Glutamatergic neuron (in vitro differentiated cells): ENCODE measurements around the gene TRPM3. TPM values are rescaled to one million over a fixed set of nuclear protein-coding genes. Genes with fewer than 3 reads are reported as not detected.

Source experiments
- DNase-seq: peaks from one replicate; pipeline ENCODE4 v3.0.0; 2022
- H3K27ac Mint-ChIP-seq: one replicate; pipeline ENCODE4 v1.8.0; 2020; ENCODE audit warnings: mild to moderate bottlenecking, mixed read lengths, inconsistent platforms; ENCODE audit not compliant: unreplicated experiment
- H3K27me3 Mint-ChIP-seq: one replicate; pipeline ENCODE4 v1.8.0; 2020; ENCODE audit warnings: mild to moderate bottlenecking, moderate library complexity, mixed read lengths, inconsistent platforms; ENCODE audit not compliant: unreplicated experiment
- H3K36me3 Mint-ChIP-seq: one replicate; pipeline ENCODE4 v1.8.0; 2020; ENCODE audit warnings: mild to moderate bottlenecking, mixed read lengths, inconsistent platforms; ENCODE audit not compliant: unreplicated experiment
- H3K4me1 Mint-ChIP-seq: one replicate; pipeline ENCODE4 v1.8.0; 2020; ENCODE audit warnings: mild to moderate bottlenecking, low read depth, mixed read lengths, inconsistent platforms; ENCODE audit not compliant: unreplicated experiment
- H3K4me3 Mint-ChIP-seq: one replicate; pipeline ENCODE4 v1.8.0; 2020; ENCODE audit warnings: mild to moderate bottlenecking, mixed read lengths, inconsistent platforms; ENCODE audit not compliant: unreplicated experiment
- H3K9me3 Mint-ChIP-seq: one replicate; pipeline ENCODE4 v1.8.0; 2020; ENCODE audit warnings: mild to moderate bottlenecking, moderate library complexity, mixed read lengths, inconsistent platforms; ENCODE audit not compliant: unreplicated experiment
- CTCF ChIP-seq: fragments of 200-600 bp; sonication (generic); IDR thresholded peaks from one replicate; pipeline ENCODE4 v1.5.0; 2021; ENCODE audit not compliant: partially characterized antibody, unreplicated experiment
- total RNA-seq: library from RNA; stranded (reverse); fragmentation: NEBNext Ultra II Directional; extraction: Animal tissue kit (Norgen Biotek cat#: 25700); gene quantifications from one replicate; pipeline ENCODE4 v1.2.1, GENCODE V29; 2021; ENCODE audit not compliant: unreplicated experiment

The TRPM3 gene
- total RNA-seq, 1 donor from 2014 or later = 3.3 TPM

GRCh38 chr9:70935856-70936255 is 185.6 kb downstream of the TRPM3 start:
- TF ChIP-seq CTCF = no peak
- H3K4me3 Mint-ChIP-seq = no peak overlapping the region
- no peaks in the 10 kb centered on the region for H3K9me3 Mint-ChIP-seq
- H3K27me3 Mint-ChIP-seq = no peaks in the 10 kb centered on the region
- no peaks in the 10 kb centered on the region for H3K36me3 Mint-ChIP-seq
- no peak for DNase-seq
- H3K27ac Mint-ChIP-seq = no peak overlapping the region
- no peaks in the 10 kb centered on the region for H3K4me1 Mint-ChIP-seq

GRCh38 chr9:70934642-70935041 is 186.8 kb downstream of the TRPM3 start:
- DNase-seq = no peak
- Mint-ChIP-seq H3K36me3 (no peaks in the 10 kb centered on the region), H3K4me1 (no peaks in the 10 kb centered on the region), H3K27ac (no peak overlapping the region), H3K4me3 (no peak overlapping the region), H3K9me3 (no peaks in the 10 kb centered on the region), H3K27me3 (no peaks in the 10 kb centered on the region)
- TF ChIP-seq CTCF = no peak

- H3K27me3 Mint-ChIP-seq = no peaks in the 10 kb centered on the region
- no peak for DNase-seq
- no peaks in the 10 kb centered on the region for H3K36me3 Mint-ChIP-seq
- H3K27ac Mint-ChIP-seq = no peak overlapping the region
- no peaks in the 10 kb centered on the region for H3K9me3 Mint-ChIP-seq
- no peaks in the 10 kb centered on the region for H3K4me1 Mint-ChIP-seq
- no peak for TF ChIP-seq CTCF
- H3K4me3 Mint-ChIP-seq = no peak overlapping the region
Observed at GRCh38 chr9:70933321-70933720, 188.1 kb downstream of the TRPM3 start.

- DNase-seq = no peak
- no peak overlapping the region for H3K4me3 Mint-ChIP-seq
- no peaks in the 10 kb centered on the region for H3K36me3 Mint-ChIP-seq
- H3K27me3 Mint-ChIP-seq = no peaks in the 10 kb centered on the region
- TF ChIP-seq CTCF = no peak
- H3K9me3 Mint-ChIP-seq = no peaks in the 10 kb centered on the region
- no peaks in the 10 kb centered on the region for H3K4me1 Mint-ChIP-seq
- H3K27ac Mint-ChIP-seq = no peak overlapping the region
Observed at GRCh38 chr9:70932097-70932496, 189.3 kb downstream of the TRPM3 start.

- no peaks in the 10 kb centered on the region for H3K9me3 Mint-ChIP-seq
- no peaks in the 10 kb centered on the region for H3K36me3 Mint-ChIP-seq
- DNase-seq = no peak
- no peak overlapping the region for H3K27ac Mint-ChIP-seq
- H3K4me3 Mint-ChIP-seq = no peak overlapping the region
- no peaks in the 10 kb centered on the region for H3K4me1 Mint-ChIP-seq
- no peak for TF ChIP-seq CTCF
- H3K27me3 Mint-ChIP-seq = no peaks in the 10 kb centered on the region
Observed at GRCh38 chr9:70927530-70927929, 193.9 kb downstream of the TRPM3 start.
